Esophagus muscularis mucosa (tissue), 4 donors: ENCODE data around the gene PRDX4.

Source experiments
- EP300 ChIP-seq: sonication (generic); formaldehyde crosslinking; IDR thresholded peaks from one replicate; pipeline ENCODE4 v1.6.1; 2017; ENCODE audit warnings: antibody characterized with exemption
- POLR2A ChIP-seq: fragments of 450-650 bp; IDR thresholded peaks from one replicate; pipeline ENCODE4 v1.6.1; 2017; ENCODE audit warnings: antibody characterized with exemption, moderate library complexity, mild to moderate bottlenecking, low read depth
- POLR2AphosphoS5 ChIP-seq, 2 donors: sonication (generic); formaldehyde crosslinking; IDR thresholded peaks; one replicate each; pipeline ENCODE4 v1.6.1; 2017; ENCODE audit warnings: antibody characterized with exemption in 2 of 2
- TF ChIP-seq, protein P1 (sequence below), 3 experiments: fragments of 200-600 bp in 2 of 3; fragments of 450-650 bp in 1 of 3; sonication (generic) in 2 of 3; IDR thresholded peaks; one replicate each; pipeline ENCODE4 v1.5.1; 2017 to 2019; ENCODE audit warnings: antibody characterized with exemption in 3 of 3, mild to moderate bottlenecking in 2 of 3, moderate library complexity in 1 of 3

GRCh38 chrX:23633834-23634580 lies 33.3 kb upstream of the PRDX4 start:
- TF ChIP-seq, protein P1, sequence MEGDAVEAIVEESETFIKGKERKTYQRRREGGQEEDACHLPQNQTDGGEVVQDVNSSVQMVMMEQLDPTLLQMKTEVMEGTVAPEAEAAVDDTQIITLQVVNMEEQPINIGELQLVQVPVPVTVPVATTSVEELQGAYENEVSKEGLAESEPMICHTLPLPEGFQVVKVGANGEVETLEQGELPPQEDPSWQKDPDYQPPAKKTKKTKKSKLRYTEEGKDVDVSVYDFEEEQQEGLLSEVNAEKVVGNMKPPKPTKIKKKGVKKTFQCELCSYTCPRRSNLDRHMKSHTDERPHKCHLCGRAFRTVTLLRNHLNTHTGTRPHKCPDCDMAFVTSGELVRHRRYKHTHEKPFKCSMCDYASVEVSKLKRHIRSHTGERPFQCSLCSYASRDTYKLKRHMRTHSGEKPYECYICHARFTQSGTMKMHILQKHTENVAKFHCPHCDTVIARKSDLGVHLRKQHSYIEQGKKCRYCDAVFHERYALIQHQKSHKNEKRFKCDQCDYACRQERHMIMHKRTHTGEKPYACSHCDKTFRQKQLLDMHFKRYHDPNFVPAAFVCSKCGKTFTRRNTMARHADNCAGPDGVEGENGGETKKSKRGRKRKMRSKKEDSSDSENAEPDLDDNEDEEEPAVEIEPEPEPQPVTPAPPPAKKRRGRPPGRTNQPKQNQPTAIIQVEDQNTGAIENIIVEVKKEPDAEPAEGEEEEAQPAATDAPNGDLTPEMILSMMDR (IDR thresholded peaks at IDR 0.05) = no peak
- TF ChIP-seq POLR2A (no peak), POLR2AphosphoS5 (IDR thresholded peaks at IDR 0.05) (no peak), EP300 (no peak)
